ENCODE data around the gene MCM5.

Gene MCM5

GRCh38 chr22:35425546-35425945 lies 25.6 kb downstream of the MCM5 start:
- Histone ChIP-seq H3F3A (ENCODE audit: insufficient read depth, low read length) (no peaks in the 10 kb centered on the region), H3K4me2 (ENCODE audit: low read depth, low read length) (no peak overlapping the region), H3K36me3 (replicated peaks; ENCODE audit: insufficient read depth, low read length) (peaks cover 2% of the 10 kb centered on the region; the same call in 1 of the 2 replicates), H3K9me3 (replicated peaks; ENCODE audit: insufficient read depth, low read length) (no peaks in the 10 kb centered on the region), H3K9ac (ENCODE audit: low read length) (no peak overlapping the region), H4K20me1 (ENCODE audit: insufficient read depth, low read length) (peaks cover 4% of the 10 kb centered on the region; the same call in 1 of the 2 replicates), H3K4me3 (ENCODE audit: low read length) (no peak overlapping the region), H2AFZ (ENCODE audit: low read length) (no peak overlapping the region), H3K79me2 (ENCODE audit: low read length) (0 out of 2 replicates have a peak, but pooled peaks cover 5% of the 10 kb centered on the region), H3K4me1 (ENCODE audit: low read length) (no peaks in the 10 kb centered on the region), H3K27me3 (replicated peaks; ENCODE audit: insufficient read depth, low read length) (no peaks in the 10 kb centered on the region), H3K9me2 (replicated peaks; ENCODE audit: insufficient read depth, low read length) (no peaks in the 10 kb centered on the region), H3K27ac (ENCODE audit: low read length) (no peak overlapping the region)
- no peak for TF ChIP-seq EZH2 (optimal IDR thresholded peaks at IDR 0.05; ENCODE audit: low read depth, low read length)
- no peak for TF ChIP-seq EZH2phosphoT487 (IDR thresholded peaks at IDR 0.05; ENCODE audit: low read length)
- no peak for TF ChIP-seq CTCF (IDR thresholded peaks at IDR 0.05; ENCODE audit: low read length)
- DNase-seq, result no peak

GRCh38 chr22:35425971-35426800 lies 26.2 kb downstream of the MCM5 start:
- Histone ChIP-seq H3K9me2 (replicated peaks; ENCODE audit: insufficient read depth, low read length) (no peaks in the 10 kb centered on the region), H3K9ac (ENCODE audit: low read length) (no peak overlapping the region), H3K27me3 (replicated peaks; ENCODE audit: insufficient read depth, low read length) (no peaks in the 10 kb centered on the region), H3K27ac (ENCODE audit: low read length) (no peak overlapping the region), H3K9me3 (replicated peaks; ENCODE audit: insufficient read depth, low read length) (no peaks in the 10 kb centered on the region), H3K4me3 (ENCODE audit: low read length) (no peak overlapping the region), H3K4me2 (ENCODE audit: low read depth, low read length) (no peak overlapping the region), H3K36me3 (replicated peaks; ENCODE audit: insufficient read depth, low read length) (peaks cover 2% of the 10 kb centered on the region; the same call in 1 of the 2 replicates), H3K79me2 (ENCODE audit: low read length) (0 out of 2 replicates have a peak, but pooled peaks cover 5% of the 10 kb centered on the region), H4K20me1 (ENCODE audit: insufficient read depth, low read length) (peaks cover 4% of the 10 kb centered on the region; the same call in 1 of the 2 replicates), H3K4me1 (ENCODE audit: low read length) (no peaks in the 10 kb centered on the region), H3F3A (ENCODE audit: insufficient read depth, low read length) (no peaks in the 10 kb centered on the region), H2AFZ (ENCODE audit: low read length) (no peak overlapping the region)
- no peak for DNase-seq
- TF ChIP-seq EZH2 (optimal IDR thresholded peaks at IDR 0.05; ENCODE audit: low read depth, low read length) (no peak), CTCF (IDR thresholded peaks at IDR 0.05; ENCODE audit: low read length) (no peak), EZH2phosphoT487 (IDR thresholded peaks at IDR 0.05; ENCODE audit: low read length) (no peak)

- no peak overlapping the region for H3K4me2 ChIP-seq (ENCODE audit: low read depth, low read length)
- no peaks in the 10 kb centered on the region for H3K27me3 ChIP-seq (replicated peaks; ENCODE audit: insufficient read depth, low read length)
- TF ChIP-seq EZH2phosphoT487 (IDR thresholded peaks at IDR 0.05; ENCODE audit: low read length) (no peak), EZH2 (optimal IDR thresholded peaks at IDR 0.05; ENCODE audit: low read depth, low read length) (no peak), CTCF (IDR thresholded peaks at IDR 0.05; ENCODE audit: low read length) (no peak)
- 0 out of 2 replicates have a peak, but pooled peaks cover 5% of the 10 kb centered on the region for H3K79me2 ChIP-seq (ENCODE audit: low read length)
- peaks cover 2% of the 10 kb centered on the region; the same call in 1 of the 2 replicates for H3K36me3 ChIP-seq (replicated peaks; ENCODE audit: insufficient read depth, low read length)
- no peaks in the 10 kb centered on the region for H3K4me1 ChIP-seq (ENCODE audit: low read length)
- H3K9me3 ChIP-seq (replicated peaks; ENCODE audit: insufficient read depth, low read length), result no peaks in the 10 kb centered on the region
- no peak for DNase-seq
- H3K9ac ChIP-seq (ENCODE audit: low read length), result no peak overlapping the region
- H3K4me3 ChIP-seq (ENCODE audit: low read length), result no peak overlapping the region
- no peaks in the 10 kb centered on the region for H3F3A ChIP-seq (ENCODE audit: insufficient read depth, low read length)
- peaks cover 4% of the 10 kb centered on the region; the same call in 1 of the 2 replicates for H4K20me1 ChIP-seq (ENCODE audit: insufficient read depth, low read length)
- no peak overlapping the region for H3K27ac ChIP-seq (ENCODE audit: low read length)
- H2AFZ ChIP-seq (ENCODE audit: low read length), result no peak overlapping the region
- H3K9me2 ChIP-seq (replicated peaks; ENCODE audit: insufficient read depth, low read length), result no peaks in the 10 kb centered on the region
Measured at GRCh38 chr22:35426801-35427140, 26.8 kb downstream of the MCM5 start.
